Measurements from ENCODE around the gene GRIK4.

DNA sequence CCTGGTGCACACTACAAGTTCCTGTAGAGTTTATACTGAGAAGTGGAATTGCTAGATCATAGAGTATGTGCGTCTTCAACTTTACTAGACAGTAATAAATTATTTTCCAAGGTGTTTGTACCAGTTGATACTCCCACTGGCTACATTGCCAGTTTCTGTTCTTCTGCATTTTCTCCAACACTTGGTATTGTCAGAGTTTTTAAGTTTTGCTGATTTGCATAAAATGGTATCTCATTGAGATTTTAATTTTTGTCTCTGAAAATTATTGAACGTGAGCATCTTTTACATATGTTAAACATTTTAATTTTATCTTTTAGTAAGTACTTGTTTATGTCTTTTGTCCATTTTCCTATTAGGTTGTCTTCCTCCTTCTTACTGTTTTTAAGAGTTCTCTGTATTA is 519.6 kb downstream of the GRIK4 start:
- TF ChIP-seq CREM (CRISPR knock-in tag; IDR thresholded peaks at IDR 0.05) (no peak), NR3C1 (CRISPR knock-in tag; conservative IDR thresholded peaks at IDR 0.05; ENCODE audit: low read depth) (no peak), KAT7 (CRISPR knock-in tag; IDR thresholded peaks at IDR 0.05; ENCODE audit: borderline replicate concordance) (no peak), ESRRA (CRISPR knock-in tag; IDR thresholded peaks at IDR 0.05; ENCODE audit: borderline replicate concordance) (no peak), ZNF121 (CRISPR knock-in tag; IDR thresholded peaks at IDR 0.05) (no peak), SP1 (CRISPR knock-in tag; conservative IDR thresholded peaks at IDR 0.05) (no peak), NFATC4 (CRISPR knock-in tag; IDR thresholded peaks at IDR 0.05) (no peak)
- TF ChIP-seq, protein P1, sequence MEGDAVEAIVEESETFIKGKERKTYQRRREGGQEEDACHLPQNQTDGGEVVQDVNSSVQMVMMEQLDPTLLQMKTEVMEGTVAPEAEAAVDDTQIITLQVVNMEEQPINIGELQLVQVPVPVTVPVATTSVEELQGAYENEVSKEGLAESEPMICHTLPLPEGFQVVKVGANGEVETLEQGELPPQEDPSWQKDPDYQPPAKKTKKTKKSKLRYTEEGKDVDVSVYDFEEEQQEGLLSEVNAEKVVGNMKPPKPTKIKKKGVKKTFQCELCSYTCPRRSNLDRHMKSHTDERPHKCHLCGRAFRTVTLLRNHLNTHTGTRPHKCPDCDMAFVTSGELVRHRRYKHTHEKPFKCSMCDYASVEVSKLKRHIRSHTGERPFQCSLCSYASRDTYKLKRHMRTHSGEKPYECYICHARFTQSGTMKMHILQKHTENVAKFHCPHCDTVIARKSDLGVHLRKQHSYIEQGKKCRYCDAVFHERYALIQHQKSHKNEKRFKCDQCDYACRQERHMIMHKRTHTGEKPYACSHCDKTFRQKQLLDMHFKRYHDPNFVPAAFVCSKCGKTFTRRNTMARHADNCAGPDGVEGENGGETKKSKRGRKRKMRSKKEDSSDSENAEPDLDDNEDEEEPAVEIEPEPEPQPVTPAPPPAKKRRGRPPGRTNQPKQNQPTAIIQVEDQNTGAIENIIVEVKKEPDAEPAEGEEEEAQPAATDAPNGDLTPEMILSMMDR (IDR thresholded peaks at IDR 0.05) = no peak
- TF ChIP-seq, protein P2, sequence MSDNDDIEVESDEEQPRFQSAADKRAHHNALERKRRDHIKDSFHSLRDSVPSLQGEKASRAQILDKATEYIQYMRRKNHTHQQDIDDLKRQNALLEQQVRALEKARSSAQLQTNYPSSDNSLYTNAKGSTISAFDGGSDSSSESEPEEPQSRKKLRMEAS (CRISPR knock-in tag; IDR thresholded peaks at IDR 0.05) = no peak
- TF ChIP-seq, protein P3, sequence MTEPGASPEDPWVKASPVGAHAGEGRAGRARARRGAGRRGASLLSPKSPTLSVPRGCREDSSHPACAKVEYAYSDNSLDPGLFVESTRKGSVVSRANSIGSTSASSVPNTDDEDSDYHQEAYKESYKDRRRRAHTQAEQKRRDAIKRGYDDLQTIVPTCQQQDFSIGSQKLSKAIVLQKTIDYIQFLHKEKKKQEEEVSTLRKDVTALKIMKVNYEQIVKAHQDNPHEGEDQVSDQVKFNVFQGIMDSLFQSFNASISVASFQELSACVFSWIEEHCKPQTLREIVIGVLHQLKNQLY (CRISPR knock-in tag; IDR thresholded peaks at IDR 0.05) = no peak
- TF ChIP-seq, protein P4, sequence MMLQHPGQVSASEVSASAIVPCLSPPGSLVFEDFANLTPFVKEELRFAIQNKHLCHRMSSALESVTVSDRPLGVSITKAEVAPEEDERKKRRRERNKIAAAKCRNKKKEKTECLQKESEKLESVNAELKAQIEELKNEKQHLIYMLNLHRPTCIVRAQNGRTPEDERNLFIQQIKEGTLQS (CRISPR knock-in tag; conservative IDR thresholded peaks at IDR 0.05) = no peak

Measured in WTC11 (cell line).